DOHH2 (cell line): ENCODE data around the gene PRDM16.

Experiments
- EZH2phosphoT487 ChIP-seq: fragments of 200-600 bp; sonication (generic); IDR thresholded peaks from 2 replicates; pipeline ENCODE4 v1.6.1; 2017; ENCODE audit warnings: borderline replicate concordance, mild to moderate bottlenecking, antibody characterized with exemption, low read length, moderate library complexity, mixed read lengths
- TF ChIP-seq, protein P1 (sequence below): fragments of 200-600 bp; sonication (generic); IDR thresholded peaks from one replicate; pipeline ENCODE4 v1.5.1; 2014; ENCODE audit warnings: antibody characterized with exemption, mild to moderate bottlenecking, low read depth, low read length; ENCODE audit not compliant: poor library complexity, severe bottlenecking

- TF ChIP-seq, protein P1, sequence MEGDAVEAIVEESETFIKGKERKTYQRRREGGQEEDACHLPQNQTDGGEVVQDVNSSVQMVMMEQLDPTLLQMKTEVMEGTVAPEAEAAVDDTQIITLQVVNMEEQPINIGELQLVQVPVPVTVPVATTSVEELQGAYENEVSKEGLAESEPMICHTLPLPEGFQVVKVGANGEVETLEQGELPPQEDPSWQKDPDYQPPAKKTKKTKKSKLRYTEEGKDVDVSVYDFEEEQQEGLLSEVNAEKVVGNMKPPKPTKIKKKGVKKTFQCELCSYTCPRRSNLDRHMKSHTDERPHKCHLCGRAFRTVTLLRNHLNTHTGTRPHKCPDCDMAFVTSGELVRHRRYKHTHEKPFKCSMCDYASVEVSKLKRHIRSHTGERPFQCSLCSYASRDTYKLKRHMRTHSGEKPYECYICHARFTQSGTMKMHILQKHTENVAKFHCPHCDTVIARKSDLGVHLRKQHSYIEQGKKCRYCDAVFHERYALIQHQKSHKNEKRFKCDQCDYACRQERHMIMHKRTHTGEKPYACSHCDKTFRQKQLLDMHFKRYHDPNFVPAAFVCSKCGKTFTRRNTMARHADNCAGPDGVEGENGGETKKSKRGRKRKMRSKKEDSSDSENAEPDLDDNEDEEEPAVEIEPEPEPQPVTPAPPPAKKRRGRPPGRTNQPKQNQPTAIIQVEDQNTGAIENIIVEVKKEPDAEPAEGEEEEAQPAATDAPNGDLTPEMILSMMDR, result no peak
- TF ChIP-seq EZH2phosphoT487, result no peak
Measured at GRCh38 chr1:3185896-3186525, 117.0 kb downstream of the PRDM16 start.
